CD4-positive, alpha-beta T cell treated with Interleukin-17A for 4 hours (primary cell): ENCODE data around the gene DNTT.

Experiments used
- DNase-seq: peaks from one replicate; pipeline ENCODE4 v3.0.0-alpha.2; 2020; ENCODE audit warnings: mixed read lengths

Gene DNTT

DNA sequence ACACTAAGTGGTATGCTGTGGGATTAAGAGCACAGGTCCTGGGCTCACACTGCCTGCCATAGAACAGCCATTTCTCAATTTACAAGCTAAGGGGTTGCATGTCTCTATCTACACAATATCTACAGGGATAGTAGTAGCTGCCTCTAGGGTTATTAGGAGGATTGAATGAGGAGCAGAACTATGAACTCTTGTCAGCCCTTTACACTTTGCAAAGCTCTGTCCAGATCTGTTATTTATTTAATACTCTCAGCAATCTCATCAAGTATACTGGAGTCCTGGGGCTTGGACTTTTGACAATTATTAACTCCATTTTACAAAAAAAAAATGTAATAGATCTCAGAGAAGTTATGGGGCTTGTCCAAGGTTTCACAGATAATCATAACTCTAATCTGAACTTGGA lies 47.8 kb downstream of the DNTT start:
- DNase-seq, result no peak

DNA sequence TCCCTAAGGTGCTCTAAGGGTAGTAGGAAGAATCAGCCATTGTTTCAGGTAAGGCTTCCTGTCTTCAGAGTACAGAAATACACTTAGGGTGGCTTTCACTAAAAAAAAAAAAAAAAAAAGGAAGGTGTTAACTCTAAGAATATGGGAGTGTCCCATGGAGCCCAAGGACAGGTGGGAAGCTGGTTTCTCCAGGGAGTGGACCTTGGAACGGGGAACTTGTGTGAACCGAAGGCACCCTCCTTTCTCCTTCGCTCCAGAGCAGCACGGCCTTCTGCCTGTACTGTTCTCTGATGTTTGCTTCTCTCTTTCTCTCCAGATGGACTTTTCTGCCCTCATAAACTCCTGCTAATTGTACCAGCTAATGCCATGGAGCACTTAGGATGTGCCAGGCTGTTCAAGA lies 48.3 kb downstream of the DNTT start:
- no peak for DNase-seq

DNA sequence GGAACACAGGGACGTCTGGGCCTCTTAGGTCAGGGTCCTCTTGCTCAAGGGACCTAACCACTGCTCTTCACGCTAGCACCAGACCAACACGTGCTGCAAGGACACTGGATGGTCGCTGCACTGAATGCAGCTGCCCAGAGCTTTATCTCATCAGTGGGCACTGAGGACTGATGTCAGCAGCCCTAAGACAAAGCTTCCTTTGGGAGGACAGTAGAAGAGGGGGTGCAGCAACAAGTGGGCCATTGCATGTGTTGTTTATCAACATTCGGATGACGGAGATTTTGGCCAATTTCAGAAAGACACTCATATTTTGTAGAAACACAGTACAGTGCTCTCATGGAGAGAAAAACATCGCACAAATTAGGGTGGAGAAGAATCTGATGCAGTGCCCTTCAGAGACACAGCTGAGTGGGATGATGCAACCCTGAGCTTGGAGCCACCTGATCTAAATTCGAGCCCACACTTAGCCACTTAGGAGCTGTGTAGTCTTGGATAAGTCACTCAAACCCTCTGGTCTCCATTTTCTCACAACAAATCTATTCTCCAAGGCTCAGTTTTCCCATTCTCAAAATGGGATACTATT lies 52.9 kb downstream of the DNTT start:
- no peak for DNase-seq

DNA sequence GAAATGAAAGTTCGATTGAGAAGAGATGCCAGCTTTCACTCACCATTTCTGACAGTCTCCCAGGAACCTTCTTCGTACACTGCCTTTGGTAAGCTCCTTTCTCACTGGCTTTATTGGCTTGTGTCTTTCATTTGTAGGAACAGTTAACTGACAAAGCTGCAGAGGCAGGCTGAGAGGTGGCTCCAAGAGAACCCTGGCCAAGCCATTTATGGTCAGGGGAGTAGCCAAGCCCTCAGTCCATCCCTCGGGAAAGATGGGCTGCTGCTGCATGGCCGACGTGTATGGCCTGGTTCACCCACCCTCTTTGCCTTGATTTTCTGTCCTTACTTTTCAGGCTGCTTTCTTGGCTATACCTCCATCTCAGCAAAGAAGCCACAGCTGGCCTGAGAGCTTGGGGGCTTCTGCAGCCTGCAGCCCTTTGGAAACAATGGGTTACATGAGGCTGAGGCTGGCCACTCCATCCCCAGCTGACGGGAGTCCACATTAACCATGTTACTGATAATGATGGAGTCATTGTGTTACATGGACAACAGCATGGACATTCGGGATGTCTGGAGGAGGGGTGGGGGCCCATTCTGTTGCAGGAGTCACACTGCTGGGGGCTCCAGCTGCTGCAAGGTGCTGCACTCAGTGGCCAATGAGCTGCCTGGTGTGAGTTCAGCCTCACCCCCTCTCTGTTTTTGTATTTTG lies 54.8 kb downstream of the DNTT start, which contains the start of gene OPALIN:
TSS of gene OPALIN (minus strand) at position 152 of the 690 bp plus-strand sequence. CDS start at position 46, 106 bp downstream.
- DNase-seq, result no peak

DNA sequence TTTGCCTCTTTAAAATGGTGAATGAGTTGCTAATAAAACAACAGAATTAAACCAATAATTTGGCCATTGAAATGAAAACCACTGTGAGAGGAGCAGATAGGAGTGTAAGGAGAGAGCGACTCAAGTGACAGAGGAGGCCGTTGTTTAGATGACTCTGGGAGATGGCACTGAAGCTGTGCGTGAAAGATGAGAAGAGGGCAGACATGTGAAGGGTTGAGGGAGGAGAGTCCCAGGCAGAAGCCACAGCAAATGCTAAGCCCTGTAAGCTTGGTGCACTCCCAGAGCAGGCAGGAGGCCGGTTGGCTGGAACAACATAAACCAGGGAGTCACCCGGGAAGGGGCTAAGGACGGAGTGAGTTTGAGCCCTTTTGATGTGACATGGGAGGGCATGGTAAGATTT lies 55.4 kb downstream of the DNTT start:
- DNase-seq, result no peak

DNA sequence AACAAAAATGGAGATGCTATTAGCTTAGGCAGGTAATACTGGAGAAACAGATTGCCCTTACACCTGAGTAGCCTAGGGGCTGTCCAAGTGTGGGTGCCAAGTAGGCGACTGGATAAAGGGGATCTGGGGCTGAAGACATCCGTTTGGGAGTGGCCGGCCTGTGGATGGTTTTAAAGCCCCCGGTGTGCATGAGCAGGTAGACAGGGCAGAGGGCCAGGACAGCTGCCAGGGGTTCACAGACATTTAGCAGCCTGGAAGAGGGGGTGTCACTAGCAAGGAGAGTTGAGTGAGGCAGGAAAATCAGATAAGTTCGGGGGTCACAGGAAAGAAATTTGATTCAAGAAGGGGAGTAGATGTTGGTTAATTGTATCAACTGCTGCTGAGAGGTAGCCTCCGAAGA lies 56.1 kb downstream of the DNTT start:
- no peak for DNase-seq

DNA sequence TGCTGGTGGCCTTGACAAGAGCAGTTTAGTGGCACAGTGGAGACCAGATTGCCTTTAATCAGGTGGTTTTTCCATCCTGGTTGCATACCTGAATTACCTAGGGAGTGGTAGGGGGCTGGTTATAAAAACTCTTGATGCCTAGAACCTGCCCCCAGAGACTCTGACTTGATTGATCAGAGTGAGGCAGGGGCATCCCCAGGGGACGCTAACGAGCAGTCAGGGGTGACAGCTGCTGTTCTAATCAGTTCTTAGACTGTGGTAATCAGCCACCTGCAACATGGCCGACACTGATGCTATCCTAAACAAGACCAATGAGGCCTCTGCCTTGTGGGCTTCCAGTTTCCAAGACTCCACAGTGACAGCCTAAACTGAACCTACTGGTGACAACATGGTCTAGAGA lies 56.5 kb downstream of the DNTT start:
- no peak for DNase-seq

DNA sequence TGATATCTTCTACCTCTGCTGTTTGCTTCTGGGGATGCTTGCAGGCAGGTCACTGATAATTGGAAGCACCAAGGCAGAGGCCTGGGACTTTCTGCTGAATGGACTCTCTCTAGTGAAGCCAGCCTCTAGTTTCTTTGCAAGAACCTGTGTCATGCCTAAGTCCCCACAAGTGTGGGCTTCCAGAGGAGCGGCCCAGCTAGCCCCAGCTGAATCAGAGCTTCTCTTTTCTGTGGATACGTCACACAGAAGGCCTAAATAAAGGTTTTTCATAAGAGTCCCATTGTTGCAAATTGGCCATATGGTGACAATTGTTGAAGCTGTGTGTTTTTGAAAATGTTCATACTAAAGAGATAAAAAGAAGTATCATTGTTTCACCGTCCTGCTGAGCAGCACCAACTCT lies 61.3 kb downstream of the DNTT start:
- DNase-seq, result no peak

DNA sequence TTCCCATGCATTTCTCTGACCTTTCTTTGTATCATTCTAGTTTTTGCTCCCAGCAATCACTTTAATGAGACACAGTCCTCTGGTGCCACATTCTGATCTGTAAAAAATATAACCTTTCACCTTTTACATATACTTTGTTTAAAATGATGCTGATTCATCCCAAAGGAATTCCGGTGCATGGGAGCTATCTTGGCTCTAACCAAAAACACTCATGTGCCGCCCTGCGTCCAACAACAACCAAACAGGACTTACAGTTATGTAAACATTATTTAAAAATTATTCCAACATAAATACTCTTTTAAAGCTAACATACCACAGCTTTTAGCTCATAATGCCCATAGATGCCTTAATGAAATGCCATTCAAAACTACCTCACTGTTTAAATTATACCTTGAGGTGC lies 62.3 kb downstream of the DNTT start:
- DNase-seq, result no peak

DNA sequence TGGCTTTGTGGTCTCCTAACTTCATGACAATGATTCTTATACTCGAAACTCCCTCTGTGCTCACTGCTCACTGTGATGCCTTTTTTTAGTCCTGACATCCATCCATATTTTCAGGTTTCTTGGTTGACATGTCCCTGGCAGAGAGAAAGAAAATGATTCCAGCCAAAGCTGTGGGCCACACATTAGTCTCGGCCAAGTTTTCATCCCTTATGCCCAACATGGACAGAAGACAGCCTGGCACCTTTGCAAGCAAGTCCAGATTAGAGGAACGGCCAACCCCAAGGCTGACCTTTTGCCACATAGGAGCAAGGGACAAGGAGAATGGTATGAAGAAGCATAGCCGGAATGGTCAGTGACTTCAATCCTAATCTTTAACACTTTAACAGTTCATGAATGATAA lies 63.2 kb downstream of the DNTT start:
- DNase-seq, result no peak

DNA sequence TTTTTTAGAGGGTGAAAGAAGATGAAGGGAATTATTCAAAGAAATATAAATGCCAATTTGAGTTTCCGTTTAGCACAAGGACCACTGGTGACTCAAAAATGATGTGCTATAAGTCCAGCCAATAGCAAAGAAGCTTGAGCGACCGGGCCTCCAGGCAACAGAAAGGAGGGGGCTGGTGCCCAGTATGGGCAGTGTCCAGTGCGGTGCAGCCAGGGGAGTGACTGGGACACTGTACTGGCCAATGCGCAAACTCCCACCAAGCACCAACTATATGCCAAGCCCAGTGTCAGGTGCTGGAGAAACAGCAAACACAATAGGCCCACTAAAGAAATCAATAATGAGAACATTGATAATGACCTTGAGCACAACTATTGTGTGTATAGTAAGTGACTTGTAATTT lies 64.7 kb downstream of the DNTT start:
- no peak for DNase-seq

DNA sequence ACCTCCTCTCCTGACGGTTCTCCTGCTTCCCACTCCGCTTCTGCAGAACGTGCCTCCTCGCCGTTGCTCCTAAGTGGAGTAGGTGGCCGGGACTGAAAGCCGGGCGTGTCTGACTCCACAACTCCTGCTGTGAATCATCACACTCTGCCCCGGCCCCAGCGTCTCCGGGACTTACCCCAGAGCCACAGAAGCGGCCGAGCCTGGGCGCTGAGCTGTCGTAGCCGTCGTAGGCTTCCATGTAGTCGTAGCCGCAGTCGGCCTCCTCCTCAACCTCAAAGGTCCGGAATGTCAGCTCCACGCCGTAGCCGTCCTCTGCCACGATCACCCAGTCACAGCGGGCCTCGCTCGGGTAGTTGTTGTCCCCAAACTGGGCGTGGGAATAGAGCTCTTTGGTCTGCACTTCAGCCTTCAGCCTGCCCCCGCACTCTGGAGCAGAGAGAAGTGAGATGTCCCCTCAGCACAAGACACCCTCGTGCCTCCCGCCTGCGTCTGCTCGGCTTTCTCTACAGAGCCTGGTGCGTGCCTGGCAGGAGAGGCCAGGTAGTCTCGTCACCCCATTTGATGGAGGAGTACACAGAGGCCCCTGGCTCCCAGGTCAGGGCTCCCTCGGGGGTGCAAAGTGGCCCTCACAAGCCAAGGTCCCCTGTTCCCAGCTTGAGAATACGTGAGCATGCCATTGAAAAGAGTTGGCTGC lies 65.8 kb downstream of the DNTT start:
- DNase-seq, result no peak

DNA sequence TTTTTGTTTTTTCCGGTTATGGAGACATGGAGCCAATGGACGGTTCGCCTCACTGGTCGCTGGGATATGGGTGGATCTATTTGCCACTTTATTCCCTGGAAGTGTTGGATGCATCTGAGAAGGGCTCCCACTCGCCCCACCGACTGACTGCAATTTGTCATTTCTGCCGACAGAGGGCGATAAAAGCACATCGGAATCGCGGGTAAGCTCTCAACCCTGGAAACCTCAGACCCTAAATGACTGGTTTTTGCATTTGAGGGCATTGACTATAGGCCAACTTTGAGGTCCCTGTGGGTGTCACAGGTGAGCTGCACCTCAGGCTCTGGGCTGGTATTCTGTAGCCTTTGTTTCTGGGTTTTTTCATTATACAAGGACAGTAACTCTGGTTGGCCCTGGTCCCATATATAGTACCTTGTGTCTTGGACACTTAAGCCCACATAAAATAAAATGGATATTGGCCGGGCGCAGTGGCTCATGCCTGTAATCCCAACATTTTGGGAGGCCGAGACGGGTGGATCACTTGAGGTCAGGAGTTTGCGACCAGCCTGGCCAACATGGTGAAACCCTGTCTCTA lies 66.4 kb downstream of the DNTT start:
- peak; percentile 52 for DNase-seq

DNA sequence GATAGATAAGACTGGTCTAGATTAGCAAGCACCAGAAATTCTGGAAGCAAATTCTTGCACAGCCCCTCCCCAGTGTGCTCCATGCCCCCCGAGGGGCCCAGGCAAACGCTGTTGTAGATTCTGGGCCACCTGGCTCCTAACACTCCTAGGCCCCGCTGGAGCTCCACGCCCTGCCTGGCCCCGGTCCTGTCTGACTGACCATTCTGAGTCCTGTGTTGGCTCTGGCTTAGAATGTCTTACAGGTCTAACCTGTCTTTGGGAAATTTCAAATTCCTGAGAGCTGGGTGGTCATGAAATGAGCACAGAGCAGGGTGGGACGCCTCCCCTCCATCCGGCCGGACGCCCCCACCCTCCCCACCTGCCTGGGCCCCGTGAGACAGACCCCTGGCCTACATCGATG lies 67.1 kb downstream of the DNTT start:
- no peak for DNase-seq

DNA sequence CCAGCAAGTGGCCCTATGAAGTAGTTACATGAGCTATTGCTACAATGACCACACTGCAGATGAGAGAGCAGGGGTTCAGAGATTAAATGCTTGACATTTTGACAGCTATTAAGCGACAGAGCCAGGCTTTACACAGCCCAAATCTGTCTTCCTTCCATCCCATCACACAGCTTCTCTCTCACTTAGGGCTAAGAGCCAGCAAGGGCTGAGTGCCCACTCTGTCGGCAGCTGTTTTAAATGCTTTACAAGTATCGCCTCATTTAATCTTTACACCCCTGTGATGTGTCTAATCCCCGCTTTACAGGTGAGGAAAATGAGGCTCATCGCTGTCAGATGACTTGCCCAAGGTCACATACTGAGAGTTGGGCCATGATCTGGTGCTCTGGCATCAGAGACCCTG lies 69.8 kb downstream of the DNTT start:
- no peak for DNase-seq

DNA sequence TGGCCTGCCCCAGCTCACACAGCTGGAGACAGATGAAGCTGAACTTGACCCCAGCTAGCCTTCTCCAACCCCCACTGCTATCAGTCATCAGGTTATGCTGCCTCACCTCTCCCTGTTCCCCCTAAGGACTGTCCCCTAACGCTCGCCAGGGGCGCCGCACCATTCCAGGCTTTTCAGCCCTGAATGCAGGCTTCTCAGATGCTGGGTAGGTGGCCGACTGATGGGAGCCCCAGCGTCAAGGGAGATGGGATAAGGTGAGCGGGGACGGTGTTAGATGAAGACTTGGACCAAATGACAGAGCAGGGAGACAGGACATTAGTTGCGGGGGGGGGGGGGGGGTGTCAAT lies 70.4 kb downstream of the DNTT start:
- no peak for DNase-seq

DNA sequence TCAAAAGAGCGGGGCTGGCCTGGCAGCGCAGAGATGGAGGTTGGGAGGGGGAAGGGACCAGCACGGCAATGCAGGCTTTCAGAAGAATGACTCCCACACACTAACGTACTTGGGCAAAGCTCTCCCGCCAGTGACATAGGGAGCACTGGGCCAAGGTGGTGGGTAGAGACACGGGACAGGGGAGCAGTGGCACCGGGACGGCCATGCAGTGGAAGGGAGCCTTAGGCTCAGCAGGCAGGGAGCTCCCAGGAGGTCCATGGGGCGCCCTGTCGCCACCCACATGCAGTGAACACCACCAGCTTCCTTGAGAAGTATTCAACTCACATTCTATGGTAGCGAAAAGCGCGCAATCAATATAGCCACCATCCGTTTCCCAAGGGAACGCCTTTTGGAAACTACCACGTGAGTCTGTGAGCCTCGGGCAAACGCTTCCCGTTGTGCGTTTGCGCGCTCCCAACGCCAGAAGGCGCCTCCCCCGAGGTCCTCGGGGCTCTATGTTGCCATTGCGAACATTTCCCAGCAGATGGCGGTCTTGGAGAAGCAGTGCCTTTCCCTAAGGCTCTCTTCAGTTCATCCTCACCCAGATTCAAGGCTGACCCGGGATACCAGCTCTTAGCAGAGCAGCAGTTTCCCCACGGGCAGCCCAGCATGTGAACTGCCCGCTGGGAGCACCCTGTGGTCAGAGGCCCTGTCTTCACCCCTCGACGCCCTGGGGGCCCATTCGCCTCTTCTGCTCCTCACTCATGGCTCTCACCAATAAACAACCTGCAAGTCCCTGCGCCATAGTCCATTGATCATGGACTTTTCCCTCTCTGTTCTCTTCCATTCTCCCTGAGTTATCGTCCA lies 71.0 kb downstream of the DNTT start:
- peak; percentile 74 for DNase-seq

DNA sequence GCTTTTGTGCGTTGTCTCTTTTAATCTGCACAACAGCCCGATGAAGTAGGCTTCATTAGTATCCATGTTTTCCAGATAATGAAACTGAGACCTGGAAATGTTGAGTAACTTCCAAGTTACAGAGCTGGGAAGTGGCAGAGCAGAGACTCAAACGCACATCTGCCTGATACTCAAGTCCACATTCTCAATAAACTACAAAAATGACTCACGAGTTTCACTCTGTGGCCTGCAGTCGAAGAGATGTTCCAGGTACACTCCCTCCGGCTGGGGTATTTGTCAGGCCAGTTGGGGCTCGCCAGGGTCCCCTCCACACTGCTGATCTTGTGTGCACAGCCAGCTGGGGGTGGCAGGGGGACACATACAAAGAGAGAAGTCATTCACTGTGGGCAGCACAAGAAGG lies 72.2 kb downstream of the DNTT start:
- no peak for DNase-seq

DNA sequence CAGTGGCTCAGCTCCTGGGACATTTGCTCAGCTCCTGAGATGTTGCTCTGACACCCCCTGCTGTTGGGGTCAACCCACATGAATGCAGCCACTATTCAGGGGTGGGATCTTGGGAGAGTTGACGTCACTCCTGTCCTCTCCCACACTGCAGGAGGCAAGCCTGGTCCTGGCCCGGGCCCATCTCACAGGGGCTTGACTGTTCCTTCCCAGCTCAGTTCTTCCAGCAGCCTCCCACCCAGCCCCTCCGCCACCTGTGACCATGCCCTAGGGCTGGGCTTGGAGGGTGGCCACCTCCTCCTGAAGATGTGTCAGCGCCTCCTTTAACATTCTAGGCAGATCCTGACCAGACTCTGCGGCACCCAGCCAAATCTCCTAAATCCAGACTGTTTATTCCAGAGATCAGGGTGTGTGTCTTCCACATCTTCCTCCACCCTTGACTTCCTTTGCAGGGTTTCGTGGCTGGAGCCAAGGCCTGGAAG lies 73.6 kb downstream of the DNTT start:
- no peak for DNase-seq

DNA sequence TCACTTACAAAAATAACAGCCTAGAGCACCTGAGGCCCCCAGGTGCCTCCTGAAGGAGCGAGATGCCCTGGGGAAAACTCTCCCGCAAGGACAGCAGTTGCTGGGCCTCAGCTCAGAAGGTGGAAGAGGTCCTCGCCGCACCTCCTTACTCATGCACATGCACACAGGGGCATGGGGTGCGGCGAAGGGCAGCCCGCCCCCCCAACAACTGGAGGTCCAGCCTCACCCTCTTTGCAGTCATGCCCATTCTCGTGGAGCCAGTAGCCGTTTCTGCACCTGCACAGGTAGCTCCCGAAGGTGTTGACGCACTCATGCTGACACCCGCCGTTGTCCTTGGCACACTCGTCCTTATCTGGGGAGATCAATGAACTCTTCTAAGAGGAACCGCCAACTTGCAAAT lies 74.5 kb downstream of the DNTT start:
- DNase-seq, result no peak

DNA sequence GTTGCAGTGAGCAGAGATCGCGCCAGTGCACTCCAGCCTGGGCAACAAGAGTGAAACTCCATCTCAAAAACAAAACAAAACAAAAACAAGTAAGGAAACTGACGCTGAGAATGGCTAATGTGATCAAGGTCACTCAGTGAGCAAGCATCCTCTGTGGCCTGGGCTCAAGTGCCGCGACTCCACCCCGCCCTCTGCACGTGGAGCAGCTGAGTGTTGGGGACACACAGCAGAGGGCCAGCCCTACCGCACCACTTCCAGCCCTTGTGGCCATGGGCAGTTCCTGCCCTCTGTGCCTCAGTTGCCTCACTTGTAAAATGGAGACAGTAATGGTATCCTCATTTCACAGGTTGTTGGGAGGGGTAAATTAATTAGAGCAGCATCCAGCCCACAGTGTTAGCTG lies 75.5 kb downstream of the DNTT start:
- no peak for DNase-seq

DNA sequence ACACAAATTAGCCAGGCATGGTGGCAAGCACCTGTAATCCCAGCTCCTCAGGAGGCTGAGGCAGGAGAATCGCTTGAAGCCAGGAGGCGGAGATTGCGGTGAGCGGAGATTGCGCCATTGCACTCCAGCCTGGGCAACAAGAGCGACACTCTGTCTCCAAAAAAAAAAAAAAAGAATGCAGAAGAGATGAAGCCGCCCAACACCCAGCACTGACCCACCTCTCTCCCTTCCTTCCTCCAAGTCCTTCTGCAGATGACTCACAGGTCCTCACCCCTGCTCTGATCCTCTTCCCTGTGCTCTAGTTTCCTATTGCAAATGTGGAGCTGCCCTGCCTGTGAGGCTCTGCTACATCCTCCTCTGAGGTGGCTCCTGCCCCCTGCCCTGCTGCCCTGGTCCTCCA lies 76.6 kb downstream of the DNTT start:
- no peak for DNase-seq

DNA sequence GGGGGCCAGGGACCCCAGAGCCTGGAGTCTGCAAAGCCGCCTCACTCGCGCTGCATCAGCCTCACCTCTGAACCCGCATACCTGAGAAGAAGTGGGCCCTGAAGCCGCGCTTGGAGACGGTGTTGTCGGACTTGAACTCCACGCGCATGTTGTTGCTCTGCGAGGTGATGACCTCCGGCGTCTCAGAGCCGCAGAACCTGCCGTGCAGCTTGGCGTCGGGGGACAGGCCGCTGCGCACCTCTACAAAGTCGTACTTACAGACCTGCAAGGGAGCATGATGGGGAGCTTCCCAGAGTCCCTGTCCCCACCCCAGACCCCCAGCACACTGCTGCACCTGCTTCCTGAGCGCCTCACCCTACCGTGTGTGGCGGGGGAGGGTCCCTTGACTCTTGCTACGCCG lies 80.3 kb downstream of the DNTT start:
- no peak for DNase-seq
